ENCODE data around the gene RPL35A.
"Not testable (repeated sequence)": the region's sequence is repeated elsewhere in the genome, so short reads cannot be mapped to it uniquely, and the experiment has no call there.

The RPL35A gene

GRCh38 chr3:197963019-197963637 lies 13.1 kb downstream of the RPL35A start:
- DNase-seq (ENCODE audit: low read depth): no peak
- Histone ChIP-seq H3K27me3 (replicated peaks; ENCODE audit: control insufficient read depth, insufficient read depth, low read length) (no peaks in the 10 kb centered on the region), H3K36me3 (ENCODE audit: control insufficient read depth, insufficient read depth, low read length, severe bottlenecking) (no peaks in the 10 kb centered on the region), H3K4me3 (ENCODE audit: low read length) (no peak overlapping the region), H3K9me3 (ENCODE audit: control insufficient read depth, low read length) (peaks cover 6% of the 10 kb centered on the region), H3K9ac (ENCODE audit: low read length) (no peak overlapping the region), H3K4me1 (ENCODE audit: control insufficient read depth, insufficient read depth, low read length) (peaks cover 23% of the 10 kb centered on the region)

- DNase-seq (ENCODE audit: low read depth); H3K36me3 ChIP-seq (ENCODE audit: control insufficient read depth, insufficient read depth, low read length, severe bottlenecking); H3K9ac ChIP-seq (ENCODE audit: low read length); H3K27me3 ChIP-seq (replicated peaks; ENCODE audit: control insufficient read depth, insufficient read depth, low read length); H3K4me1 ChIP-seq (ENCODE audit: control insufficient read depth, insufficient read depth, low read length); H3K4me3 ChIP-seq (ENCODE audit: low read length): not testable (repeated sequence)
- H3K9me3 ChIP-seq (ENCODE audit: control insufficient read depth, low read length): peaks cover 14% of the 10 kb centered on the region
These were observed 17.5 kb downstream of the RPL35A start for GRCh38 chr3:197967337-197967989.

DNA sequence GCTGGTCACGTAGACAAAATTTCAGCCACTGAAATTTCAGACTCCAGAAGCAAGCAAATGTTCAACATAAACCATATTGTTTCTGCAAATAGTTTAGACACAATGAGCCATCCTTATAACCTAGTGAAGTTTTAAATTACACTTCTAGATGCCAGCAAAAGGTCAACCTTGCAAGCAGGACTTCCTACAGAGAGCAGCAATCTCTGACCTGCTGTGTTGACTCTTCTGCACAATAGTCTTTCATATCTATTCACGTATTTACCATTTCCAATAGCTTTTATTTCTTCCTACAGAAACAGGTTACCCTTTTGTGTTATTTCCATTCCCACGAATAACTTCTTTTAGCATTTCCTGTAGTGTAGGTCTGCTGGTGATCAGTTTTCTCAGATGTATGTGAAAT lies 20.6 kb downstream of the RPL35A start:
- H3K9me3 ChIP-seq (ENCODE audit: control insufficient read depth, low read length): peaks cover 15% of the 10 kb centered on the region
- H3K4me3 ChIP-seq (ENCODE audit: low read length): no peak overlapping the region
- H3K4me1 ChIP-seq (ENCODE audit: control insufficient read depth, insufficient read depth, low read length): no peaks in the 10 kb centered on the region
- H3K27me3 ChIP-seq (replicated peaks; ENCODE audit: control insufficient read depth, insufficient read depth, low read length): no peaks in the 10 kb centered on the region
- no peak overlapping the region for H3K9ac ChIP-seq (ENCODE audit: low read length)
- peaks cover 6% of the 10 kb centered on the region for H3K36me3 ChIP-seq (ENCODE audit: control insufficient read depth, insufficient read depth, low read length, severe bottlenecking)
- DNase-seq (ENCODE audit: low read depth): no peak

GRCh38 chr3:197974016-197974415 lies 24.0 kb downstream of the RPL35A start:
- no peak for DNase-seq (ENCODE audit: low read depth)
- no peak overlapping the region for H3K4me3 ChIP-seq (ENCODE audit: low read length)
- H3K4me1 ChIP-seq (ENCODE audit: control insufficient read depth, insufficient read depth, low read length): no peaks in the 10 kb centered on the region
- H3K9ac ChIP-seq (ENCODE audit: low read length): no peak overlapping the region
- peaks cover 10% of the 10 kb centered on the region for H3K9me3 ChIP-seq (ENCODE audit: control insufficient read depth, low read length)
- H3K27me3 ChIP-seq (replicated peaks; ENCODE audit: control insufficient read depth, insufficient read depth, low read length): no peaks in the 10 kb centered on the region
- H3K36me3 ChIP-seq (ENCODE audit: control insufficient read depth, insufficient read depth, low read length, severe bottlenecking): peaks cover 27% of the 10 kb centered on the region

DNA sequence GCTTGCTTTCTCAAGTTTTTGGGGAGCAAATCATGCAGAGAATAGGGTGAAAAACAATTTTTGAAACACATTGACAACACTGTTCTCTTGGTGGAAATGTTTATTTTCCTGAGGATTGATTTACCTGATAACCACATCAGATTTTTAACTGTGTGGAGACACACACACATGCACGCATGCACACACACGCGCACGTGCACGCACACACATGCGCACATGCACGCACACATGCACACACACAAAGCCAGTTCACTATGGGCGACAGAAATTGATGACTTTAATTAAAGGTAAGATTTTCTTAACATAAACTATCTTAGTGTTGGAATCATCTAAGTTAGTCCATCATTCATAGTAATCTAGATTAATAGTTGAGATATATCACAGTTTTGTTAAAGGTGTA lies 25.3 kb downstream of the RPL35A start:
- H3K36me3 ChIP-seq (ENCODE audit: control insufficient read depth, insufficient read depth, low read length, severe bottlenecking): peaks cover 27% of the 10 kb centered on the region
- H3K9me3 ChIP-seq (ENCODE audit: control insufficient read depth, low read length): peaks cover 10% of the 10 kb centered on the region
- no peak overlapping the region for H3K4me3 ChIP-seq (ENCODE audit: low read length)
- no peak overlapping the region for H3K9ac ChIP-seq (ENCODE audit: low read length)
- no peaks in the 10 kb centered on the region for H3K4me1 ChIP-seq (ENCODE audit: control insufficient read depth, insufficient read depth, low read length)
- no peaks in the 10 kb centered on the region for H3K27me3 ChIP-seq (replicated peaks; ENCODE audit: control insufficient read depth, insufficient read depth, low read length)
- DNase-seq (ENCODE audit: low read depth): no peak

- Histone ChIP-seq H3K4me1 (ENCODE audit: control insufficient read depth, insufficient read depth, low read length) (no peaks in the 10 kb centered on the region), H3K9ac (ENCODE audit: low read length) (no peak overlapping the region), H3K36me3 (ENCODE audit: control insufficient read depth, insufficient read depth, low read length, severe bottlenecking) (peaks cover 11% of the 10 kb centered on the region), H3K4me3 (ENCODE audit: low read length) (no peak overlapping the region), H3K27me3 (replicated peaks; ENCODE audit: control insufficient read depth, insufficient read depth, low read length) (no peaks in the 10 kb centered on the region), H3K9me3 (ENCODE audit: control insufficient read depth, low read length) (no peaks in the 10 kb centered on the region)
- DNase-seq (ENCODE audit: low read depth): no peak
These were observed 33.1 kb downstream of the RPL35A start for GRCh38 chr3:197983076-197983475.

- peaks cover 30% of the 10 kb centered on the region for H3K36me3 ChIP-seq (ENCODE audit: control insufficient read depth, insufficient read depth, low read length, severe bottlenecking)
These were observed 39.7 kb downstream of the RPL35A start for GRCh38 chr3:197989651-197990050.

GRCh38 chr3:197994736-197995135 lies 44.7 kb downstream of the RPL35A start:
- peaks cover 36% of the 10 kb centered on the region for H3K36me3 ChIP-seq (ENCODE audit: control insufficient read depth, insufficient read depth, low read length, severe bottlenecking)

More at GRCh38 chr3:197989651-197990050, 39.7 kb downstream of the RPL35A start:
- Histone ChIP-seq H3K4me3 (ENCODE audit: low read length) (no peak overlapping the region), H3K9me3 (ENCODE audit: control insufficient read depth, low read length) (no peaks in the 10 kb centered on the region), H3K4me1 (ENCODE audit: control insufficient read depth, insufficient read depth, low read length) (no peaks in the 10 kb centered on the region), H3K27me3 (replicated peaks; ENCODE audit: control insufficient read depth, insufficient read depth, low read length) (no peaks in the 10 kb centered on the region), H3K9ac (ENCODE audit: low read length) (no peak overlapping the region)
- DNase-seq (ENCODE audit: low read depth): no peak

GRCh38 chr3:197996855-197997254 lies 46.9 kb downstream of the RPL35A start:
- Histone ChIP-seq H3K36me3 (ENCODE audit: control insufficient read depth, insufficient read depth, low read length, severe bottlenecking) (peaks cover 29% of the 10 kb centered on the region), H3K9ac (ENCODE audit: low read length) (no peak overlapping the region), H3K4me1 (ENCODE audit: control insufficient read depth, insufficient read depth, low read length) (no peaks in the 10 kb centered on the region), H3K4me3 (ENCODE audit: low read length) (no peak overlapping the region), H3K9me3 (ENCODE audit: control insufficient read depth, low read length) (no peaks in the 10 kb centered on the region), H3K27me3 (replicated peaks; ENCODE audit: control insufficient read depth, insufficient read depth, low read length) (no peaks in the 10 kb centered on the region)
- no peak for DNase-seq (ENCODE audit: low read depth)

More at GRCh38 chr3:197994736-197995135, 44.7 kb downstream of the RPL35A start:
- no peak overlapping the region for H3K4me3 ChIP-seq (ENCODE audit: low read length)
- no peaks in the 10 kb centered on the region for H3K4me1 ChIP-seq (ENCODE audit: control insufficient read depth, insufficient read depth, low read length)
- H3K27me3 ChIP-seq (replicated peaks; ENCODE audit: control insufficient read depth, insufficient read depth, low read length): no peaks in the 10 kb centered on the region
- H3K9me3 ChIP-seq (ENCODE audit: control insufficient read depth, low read length): no peaks in the 10 kb centered on the region
- no peak for DNase-seq (ENCODE audit: low read depth)
- no peak overlapping the region for H3K9ac ChIP-seq (ENCODE audit: low read length)

DNA sequence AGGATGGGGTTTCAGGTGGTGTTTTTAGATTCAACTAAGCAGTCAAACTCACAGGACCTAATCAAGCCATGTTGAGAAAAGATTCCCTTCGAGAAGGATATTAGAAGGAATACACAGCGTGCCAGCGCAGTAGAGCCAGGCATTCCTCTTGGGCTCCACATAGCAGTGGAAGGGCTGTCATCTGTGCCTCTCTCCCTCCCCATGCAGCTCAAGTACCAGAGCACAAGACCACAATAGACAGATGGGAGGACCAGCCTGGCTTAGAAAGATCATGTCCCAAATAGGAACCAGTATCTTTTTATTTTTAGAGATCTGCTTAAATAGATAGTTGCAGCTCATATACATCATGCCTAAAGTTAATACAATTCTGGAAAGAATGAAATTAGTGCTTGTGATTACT lies 47.9 kb downstream of the RPL35A start:
- DNase-seq (ENCODE audit: low read depth): no peak
- no peaks in the 10 kb centered on the region for H3K4me1 ChIP-seq (ENCODE audit: control insufficient read depth, insufficient read depth, low read length)
- no peak overlapping the region for H3K9ac ChIP-seq (ENCODE audit: low read length)
- H3K4me3 ChIP-seq (ENCODE audit: low read length): no peak overlapping the region
- H3K9me3 ChIP-seq (ENCODE audit: control insufficient read depth, low read length): no peaks in the 10 kb centered on the region
- peaks cover 22% of the 10 kb centered on the region for H3K36me3 ChIP-seq (ENCODE audit: control insufficient read depth, insufficient read depth, low read length, severe bottlenecking)
- no peaks in the 10 kb centered on the region for H3K27me3 ChIP-seq (replicated peaks; ENCODE audit: control insufficient read depth, insufficient read depth, low read length)
